CD1c-positive myeloid dendritic cell (primary cell): ENCODE measurements around the gene HNF4A.
"Not testable (repeated sequence)": the region's sequence is repeated elsewhere in the genome, so short reads cannot be mapped to it uniquely, and the experiment has no call there.

Source experiments
- DNase-seq: peaks from one replicate; pipeline ENCODE4 v3.0.0-alpha.2; 2016; ENCODE audit errors: extremely low spot score

The HNF4A gene

GRCh38 chr20:44468044-44468782 is 112.7 kb downstream of the HNF4A start:
- no peak for DNase-seq

- no peak for DNase-seq
Measured at GRCh38 chr20:44470327-44470726, 114.8 kb downstream of the HNF4A start.

GRCh38 chr20:44471481-44471882 is 116.0 kb downstream of the HNF4A start:
- DNase-seq, result no peak

- not testable (repeated sequence) for DNase-seq
Measured at GRCh38 chr20:44472283-44472682, 116.8 kb downstream of the HNF4A start.

GRCh38 chr20:44475372-44475693 is 119.8 kb downstream of the HNF4A start:
- no peak for DNase-seq

- peak; percentile 94 for DNase-seq
Measured at GRCh38 chr20:44475694-44476560, 120.4 kb downstream of the HNF4A start, which contains the start of gene TTPAL. Gene TTPAL, plus strand, starts transcription at chr20:44475874. Its CDS starts 4,126 bp downstream, at chr20:44480000.

- no peak for DNase-seq
Measured at GRCh38 chr20:44477151-44477550, 121.7 kb downstream of the HNF4A start.

GRCh38 chr20:44478206-44478605 is 122.7 kb downstream of the HNF4A start:
- no peak for DNase-seq

GRCh38 chr20:44479643-44480042 is 124.1 kb downstream of the HNF4A start:
- DNase-seq, result no peak

GRCh38 chr20:44480097-44480496 is 124.6 kb downstream of the HNF4A start:
- DNase-seq, result no peak

GRCh38 chr20:44481719-44482416 is 126.4 kb downstream of the HNF4A start:
- DNase-seq, result no peak

GRCh38 chr20:44483112-44483511 is 127.6 kb downstream of the HNF4A start:
- no peak for DNase-seq
